CD4-positive, alpha-beta T cell treated with Interleukin-12 subunit alpha and Interleukin-12 subunit beta, for 1 hour (primary cell): ENCODE data around the gene MID1IP1.
A peak's percentile ranks its signal among the peaks of the same experiment; 100 is the strongest.

Source experiments
- DNase-seq: peaks from one replicate; pipeline ENCODE4 v3.0.0-alpha.2; 2020

MID1IP1 gene

DNA sequence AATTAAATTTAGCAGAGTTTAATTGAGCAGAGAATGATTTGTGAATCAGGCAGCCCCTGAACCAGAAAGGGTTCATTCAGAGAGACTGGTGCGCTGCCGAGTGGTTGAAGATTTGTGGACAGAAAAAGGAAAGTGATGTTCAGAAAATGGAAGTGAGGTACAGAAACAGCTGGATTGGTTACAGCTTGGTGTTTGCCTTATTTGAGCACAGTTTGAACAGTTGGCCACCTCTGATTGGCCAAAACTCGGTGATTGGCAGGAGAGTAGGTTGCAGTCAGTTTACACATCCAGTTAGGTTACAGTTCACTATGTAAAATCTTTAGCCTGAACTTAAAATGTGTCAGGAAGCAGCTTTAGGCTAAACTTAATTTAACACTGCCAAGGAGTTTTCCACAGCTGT lies 14.9 kb downstream of the MID1IP1 start:
- DNase-seq = peak; percentile 58

- DNase-seq = no peak
Observed at GRCh38 chrX:38817004-38817703, 15.9 kb downstream of the MID1IP1 start.

GRCh38 chrX:38819163-38819562 lies 17.9 kb downstream of the MID1IP1 start:
- DNase-seq = no peak

DNA sequence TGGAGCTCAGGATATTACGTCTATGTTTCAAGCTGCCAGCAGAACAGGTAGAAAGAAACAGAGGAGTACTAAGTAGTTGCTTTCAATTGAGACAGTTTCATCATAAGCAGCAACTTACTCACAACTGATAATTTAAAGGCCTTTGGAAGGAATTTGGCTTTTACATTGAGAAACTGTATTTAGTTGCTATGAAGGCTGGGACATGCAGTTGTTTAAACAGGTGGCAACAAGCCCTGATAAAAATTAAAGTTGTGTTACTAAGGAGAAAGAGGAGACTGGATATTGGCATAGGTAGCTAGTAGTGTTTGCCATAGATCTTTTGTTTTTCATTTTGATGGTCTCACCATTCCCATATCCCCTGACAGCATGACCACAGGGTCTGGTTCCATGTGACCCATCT lies 18.4 kb downstream of the MID1IP1 start:
- no peak for DNase-seq

DNA sequence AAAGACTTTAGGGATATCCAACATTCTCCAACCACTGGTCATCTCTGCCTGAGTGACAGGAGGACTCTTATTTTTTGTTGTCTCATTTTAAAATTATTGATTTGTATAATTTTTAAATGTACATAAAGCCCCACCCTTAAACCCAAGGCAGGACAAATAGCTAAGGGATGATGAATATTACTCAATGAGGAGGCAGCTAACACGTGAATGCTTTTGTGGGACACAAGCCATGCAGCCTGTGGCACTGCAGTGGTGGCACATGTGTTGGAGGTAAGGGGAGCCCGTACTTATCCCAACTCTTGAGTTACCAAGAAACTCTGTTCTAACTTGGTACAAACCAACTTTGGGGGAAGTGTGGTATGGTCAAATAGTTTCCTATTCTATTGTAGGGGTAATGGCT lies 19.5 kb downstream of the MID1IP1 start:
- DNase-seq = no peak

- DNase-seq = no peak
Observed at GRCh38 chrX:38824176-38824575, 22.9 kb downstream of the MID1IP1 start.

GRCh38 chrX:38831949-38832348 lies 30.7 kb downstream of the MID1IP1 start:
- no peak for DNase-seq

GRCh38 chrX:38837389-38837788 lies 36.1 kb downstream of the MID1IP1 start:
- no peak for DNase-seq

DNA sequence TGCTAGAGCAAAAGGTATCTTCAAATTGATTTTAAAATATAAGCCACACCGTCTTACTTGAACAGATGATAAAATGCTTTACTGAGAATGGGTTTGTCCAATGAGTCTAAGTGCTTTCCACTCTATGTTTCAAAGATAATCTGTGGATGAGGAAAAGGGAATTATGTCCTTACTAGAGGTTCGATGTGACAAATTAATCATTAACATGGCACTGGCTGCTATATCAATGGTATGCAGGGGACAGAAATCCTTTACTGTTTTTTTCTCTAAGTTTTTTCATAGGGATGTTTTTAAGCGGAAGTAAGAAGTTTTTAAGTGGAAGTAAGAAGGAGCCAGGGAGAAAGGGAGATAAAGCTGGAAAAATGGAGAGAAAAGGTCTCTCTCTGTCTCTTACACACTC lies 38.0 kb downstream of the MID1IP1 start:
- no peak for DNase-seq

GRCh38 chrX:38839944-38840343 lies 38.7 kb downstream of the MID1IP1 start:
- no peak for DNase-seq

DNA sequence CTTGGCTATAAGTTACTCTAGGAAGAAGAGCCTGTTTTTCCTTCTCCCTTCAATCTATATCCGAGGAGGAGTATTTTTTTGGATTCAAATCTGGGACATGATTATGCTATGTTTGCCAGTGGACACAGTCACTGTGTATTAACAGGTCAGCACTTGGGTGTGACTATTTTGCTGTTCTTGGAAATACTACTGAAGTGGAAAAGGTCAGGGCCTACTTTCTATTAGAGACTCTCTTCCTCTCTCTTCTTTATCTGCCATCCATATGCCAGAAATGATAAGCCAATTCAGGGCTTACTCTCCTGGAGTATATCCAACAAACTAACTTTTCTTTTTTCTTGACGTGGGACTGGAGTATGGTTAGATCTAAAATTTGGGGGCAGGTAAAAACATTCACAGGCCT lies 40.5 kb downstream of the MID1IP1 start:
- DNase-seq = no peak

DNA sequence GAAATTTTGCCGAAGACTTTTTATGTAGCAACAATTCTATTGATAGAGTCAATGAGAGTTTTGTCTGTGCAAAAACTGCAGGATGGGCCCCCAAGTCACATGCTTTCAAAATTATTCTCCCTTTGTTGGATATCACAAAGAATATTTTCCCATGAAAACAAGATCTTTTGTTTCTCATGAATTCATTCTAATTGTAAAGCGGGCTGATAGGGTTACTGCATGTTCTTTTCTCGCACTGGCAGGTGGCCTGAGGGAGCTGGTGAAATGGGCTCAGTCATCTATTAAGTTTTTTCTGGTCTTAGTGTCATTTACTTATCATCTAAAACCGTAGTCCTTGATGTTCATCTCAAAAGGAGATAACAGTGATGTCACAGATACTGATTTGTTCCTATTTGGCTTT lies 44.2 kb downstream of the MID1IP1 start:
- no peak for DNase-seq

DNA sequence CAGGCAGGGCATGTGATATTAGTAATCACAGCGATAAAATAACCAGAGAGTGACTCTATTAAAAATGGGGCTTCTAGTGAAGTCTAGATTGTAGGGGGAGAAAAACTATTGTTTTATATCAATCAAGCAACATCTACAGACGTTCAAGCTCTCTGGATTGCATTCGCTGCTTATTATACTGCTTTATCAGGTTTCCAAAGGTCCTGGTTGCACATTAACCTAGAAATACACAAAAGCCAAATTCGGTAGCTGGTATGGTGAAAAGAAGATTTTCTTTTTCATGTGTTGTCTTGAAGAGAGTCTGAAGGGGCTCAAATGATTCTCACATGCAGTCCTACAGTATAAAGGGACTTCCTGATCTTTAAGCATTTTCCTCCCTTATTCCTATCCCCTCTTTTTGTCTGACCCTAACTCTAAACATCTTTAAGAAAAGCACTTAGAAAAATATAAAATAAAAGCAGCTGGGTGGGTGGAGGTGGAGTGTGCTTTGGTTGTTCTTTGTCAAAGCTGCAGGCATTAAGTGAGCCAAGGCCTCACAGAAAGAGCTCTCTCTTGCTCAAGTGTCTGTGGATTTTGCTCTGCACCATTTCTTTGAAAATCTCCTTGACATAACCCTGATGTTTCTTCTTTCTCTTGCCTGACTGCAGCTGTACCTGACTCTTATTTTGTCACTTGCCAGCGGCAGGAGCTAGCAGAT lies 46.1 kb downstream of the MID1IP1 start:
- DNase-seq = no peak

- no peak for DNase-seq
Observed at GRCh38 chrX:38847903-38848230, 46.6 kb downstream of the MID1IP1 start.

DNA sequence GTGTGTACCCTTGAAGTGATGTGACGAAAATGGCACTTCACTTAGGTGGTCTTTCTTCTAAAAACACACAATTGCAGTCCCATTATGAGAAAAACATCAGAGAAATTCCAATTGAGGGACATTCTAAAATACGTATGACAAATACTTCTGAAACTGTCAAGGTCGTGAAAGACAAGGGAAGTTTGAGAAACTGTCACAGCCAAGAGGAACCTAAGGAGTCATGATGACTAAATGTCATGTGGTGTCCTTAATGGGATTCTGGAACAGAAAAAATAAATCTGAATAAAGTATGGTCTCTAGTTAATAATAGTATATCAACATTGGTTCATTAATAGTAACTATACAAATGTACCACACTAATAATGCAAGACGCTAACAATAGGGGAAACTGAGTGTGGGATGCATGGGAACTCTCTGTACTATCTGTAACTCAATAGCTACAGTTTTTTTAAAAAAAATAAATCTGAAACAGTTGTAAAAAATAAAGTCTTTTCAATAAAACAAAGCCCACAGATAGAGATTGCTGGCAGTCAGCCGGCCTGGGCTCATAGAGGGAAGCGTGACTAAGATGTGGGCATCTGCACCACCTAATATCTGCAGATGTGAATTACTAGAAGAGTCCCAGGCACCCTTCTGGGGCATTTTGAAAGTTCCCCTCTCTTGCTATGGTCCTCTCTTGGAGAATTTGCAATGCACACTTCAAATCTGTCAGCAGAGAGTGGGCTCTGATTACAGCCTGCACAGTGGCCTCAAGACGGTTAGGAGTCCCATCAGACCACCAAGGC lies 47.6 kb downstream of the MID1IP1 start:
- no peak for DNase-seq

DNA sequence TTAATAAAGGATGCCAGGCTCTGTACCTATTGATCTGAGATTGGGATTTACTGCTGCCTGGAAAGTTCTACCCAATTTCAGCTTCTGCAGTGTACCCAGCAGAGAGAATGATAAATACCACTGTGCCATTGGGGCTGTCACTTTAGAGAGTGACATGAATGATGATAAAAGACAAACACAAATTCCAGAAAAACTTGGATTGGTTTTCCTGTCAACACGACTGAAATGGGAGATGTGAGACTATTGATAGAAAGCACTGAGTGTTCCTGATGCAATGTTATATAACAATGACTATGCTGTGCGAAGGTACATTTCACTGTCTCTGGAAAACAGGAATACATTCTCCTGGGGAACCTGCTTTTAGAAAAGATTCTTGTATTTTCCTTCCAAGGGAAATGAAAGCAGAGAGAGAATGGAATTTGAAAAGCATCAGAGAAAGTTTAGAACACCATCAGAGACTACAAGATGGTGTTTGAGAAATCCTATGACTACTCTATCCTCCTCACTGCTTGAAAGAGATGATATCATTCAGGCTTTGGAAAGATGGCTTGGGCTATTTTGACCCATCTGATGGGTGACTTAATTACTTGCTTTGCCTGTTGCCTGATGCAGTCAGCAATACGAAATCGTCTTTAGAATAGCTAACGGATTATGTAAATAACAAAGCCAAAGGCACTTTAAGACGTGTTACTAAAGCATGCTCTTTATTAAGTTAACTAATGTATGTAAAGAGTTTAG lies 49.7 kb downstream of the MID1IP1 start:
- DNase-seq = no peak

GRCh38 chrX:38854305-38854704 lies 53.0 kb downstream of the MID1IP1 start:
- DNase-seq = no peak
